ENCODE results near the gene EFHB. TPM values are rescaled to one million over a fixed set of nuclear protein-coding genes. Genes with fewer than 3 reads are reported as not detected.

The EFHB gene
- total RNA-seq, 1 experiment from 2014 or later, result not detected

GRCh38 chr3:19931767-19932188, 2.2 kb downstream of the EFHB start:
- no peaks in the 10 kb centered on the region for H3K36me3 ChIP-seq (ENCODE audit: low read depth, low read length)
- CTCF ChIA-PET, result no interaction called here
- peaks cover 17% of the 10 kb centered on the region for H3K4me1 ChIP-seq (ENCODE audit: insufficient read depth, low read length)
- no peak overlapping the region for H3K4me3 ChIP-seq (ENCODE audit: low read length)
- H3K79me2 ChIP-seq (ENCODE audit: low read length), result no peaks in the 10 kb centered on the region
- peak overlapping the region; percentile 35; the same call in 1 of the 2 replicates for H3K4me2 ChIP-seq (ENCODE audit: low read length)
- no peaks in the 10 kb centered on the region for H3K9me3 ChIP-seq (ENCODE audit: low read length)
- TF ChIP-seq, protein P1, sequence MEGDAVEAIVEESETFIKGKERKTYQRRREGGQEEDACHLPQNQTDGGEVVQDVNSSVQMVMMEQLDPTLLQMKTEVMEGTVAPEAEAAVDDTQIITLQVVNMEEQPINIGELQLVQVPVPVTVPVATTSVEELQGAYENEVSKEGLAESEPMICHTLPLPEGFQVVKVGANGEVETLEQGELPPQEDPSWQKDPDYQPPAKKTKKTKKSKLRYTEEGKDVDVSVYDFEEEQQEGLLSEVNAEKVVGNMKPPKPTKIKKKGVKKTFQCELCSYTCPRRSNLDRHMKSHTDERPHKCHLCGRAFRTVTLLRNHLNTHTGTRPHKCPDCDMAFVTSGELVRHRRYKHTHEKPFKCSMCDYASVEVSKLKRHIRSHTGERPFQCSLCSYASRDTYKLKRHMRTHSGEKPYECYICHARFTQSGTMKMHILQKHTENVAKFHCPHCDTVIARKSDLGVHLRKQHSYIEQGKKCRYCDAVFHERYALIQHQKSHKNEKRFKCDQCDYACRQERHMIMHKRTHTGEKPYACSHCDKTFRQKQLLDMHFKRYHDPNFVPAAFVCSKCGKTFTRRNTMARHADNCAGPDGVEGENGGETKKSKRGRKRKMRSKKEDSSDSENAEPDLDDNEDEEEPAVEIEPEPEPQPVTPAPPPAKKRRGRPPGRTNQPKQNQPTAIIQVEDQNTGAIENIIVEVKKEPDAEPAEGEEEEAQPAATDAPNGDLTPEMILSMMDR (conservative IDR thresholded peaks at IDR 0.05; ENCODE audit: low read depth, low read length), result no peak
- TF ChIP-seq EZH2 (IDR thresholded peaks at IDR 0.05; ENCODE audit: low read length, unreplicated experiment), result no peak
- TF ChIP-seq EZH2phosphoT487 (IDR thresholded peaks at IDR 0.05; ENCODE audit: borderline replicate concordance, low read length), result no peak
- no peaks in the 10 kb centered on the region for H3F3A ChIP-seq (ENCODE audit: low read length, unreplicated experiment)
- H3K27ac ChIP-seq (ENCODE audit: low read length), result peak overlapping the region; percentile 65
- ATAC-seq, result peak; percentile 88
- no peaks in the 10 kb centered on the region for H4K20me1 ChIP-seq (ENCODE audit: low read length)
- peak; percentile 80 for DNase-seq
- no peaks in the 10 kb centered on the region for H3K9me2 ChIP-seq (replicated peaks; ENCODE audit: low read length)
- POLR2A ChIA-PET (ENCODE audit: unreplicated experiment), result no interaction called here
- no TSS peak for BruUV-seq (replicated peaks)
- intact Hi-C loops (cut with micrococcal nuclease), result no loop called here
- no peaks in the 10 kb centered on the region for H3K27me3 ChIP-seq (ENCODE audit: low read length)
- no peak overlapping the region for H3K9ac ChIP-seq (ENCODE audit: low read length)
- no peak overlapping the region for H2AFZ ChIP-seq (ENCODE audit: low read length)

GRCh38 chr3:19931180-19931692, 2.8 kb downstream of the EFHB start:
- Histone ChIP-seq H3K4me1 (ENCODE audit: insufficient read depth, low read length) (peaks cover 17% of the 10 kb centered on the region), H3K27ac (ENCODE audit: low read length) (peak overlapping the region; percentile 65), H3K79me2 (ENCODE audit: low read length) (no peaks in the 10 kb centered on the region), H3K27me3 (ENCODE audit: low read length) (no peaks in the 10 kb centered on the region), H3K9me3 (ENCODE audit: low read length) (no peaks in the 10 kb centered on the region), H2AFZ (ENCODE audit: low read length) (peak overlapping the region; percentile 25; the same call in 1 of the 2 replicates), H3F3A (ENCODE audit: low read length, unreplicated experiment) (no peaks in the 10 kb centered on the region), H3K9ac (ENCODE audit: low read length) (no peak overlapping the region), H3K36me3 (ENCODE audit: low read depth, low read length) (no peaks in the 10 kb centered on the region), H3K4me3 (ENCODE audit: low read length) (no peak overlapping the region), H3K9me2 (replicated peaks; ENCODE audit: low read length) (no peaks in the 10 kb centered on the region), H4K20me1 (ENCODE audit: low read length) (no peaks in the 10 kb centered on the region), H3K4me2 (ENCODE audit: low read length) (0 out of 2 replicates have a peak overlapping the region, but pooled peaks have one; percentile 35)
- POLR2A ChIA-PET (ENCODE audit: unreplicated experiment), result no interaction called here
- CTCF ChIA-PET, result no interaction called here
- TF ChIP-seq EZH2 (IDR thresholded peaks at IDR 0.05; ENCODE audit: low read length, unreplicated experiment), result no peak
- TF ChIP-seq, protein P1 (conservative IDR thresholded peaks at IDR 0.05; ENCODE audit: low read depth, low read length), result no peak
- TF ChIP-seq EZH2phosphoT487 (IDR thresholded peaks at IDR 0.05; ENCODE audit: borderline replicate concordance, low read length), result no peak
- DNase-seq (no peak), ATAC-seq (no peak)
- intact Hi-C loops (cut with micrococcal nuclease), result no loop called here
- BruUV-seq (replicated peaks), result no TSS peak

- TF ChIP-seq EZH2phosphoT487 (IDR thresholded peaks at IDR 0.05; ENCODE audit: borderline replicate concordance, low read length) (no peak), EZH2 (IDR thresholded peaks at IDR 0.05; ENCODE audit: low read length, unreplicated experiment) (no peak)
- TF ChIP-seq, protein P1 (conservative IDR thresholded peaks at IDR 0.05; ENCODE audit: low read depth, low read length), result no peak
- no TSS peak for BruUV-seq (replicated peaks)
- Histone ChIP-seq H3K4me2 (ENCODE audit: low read length) (no peak overlapping the region), H3K27ac (ENCODE audit: low read length) (no peak overlapping the region), H3K4me1 (ENCODE audit: insufficient read depth, low read length) (no peaks in the 10 kb centered on the region), H3K9me2 (replicated peaks; ENCODE audit: low read length) (no peaks in the 10 kb centered on the region), H3K9ac (ENCODE audit: low read length) (no peak overlapping the region), H3K27me3 (ENCODE audit: low read length) (no peaks in the 10 kb centered on the region), H2AFZ (ENCODE audit: low read length) (no peak overlapping the region), H3K9me3 (ENCODE audit: low read length) (no peaks in the 10 kb centered on the region), H3K36me3 (ENCODE audit: low read depth, low read length) (no peaks in the 10 kb centered on the region), H3K4me3 (ENCODE audit: low read length) (no peak overlapping the region), H4K20me1 (ENCODE audit: low read length) (no peaks in the 10 kb centered on the region), H3K79me2 (ENCODE audit: low read length) (no peaks in the 10 kb centered on the region), H3F3A (ENCODE audit: low read length, unreplicated experiment) (no peaks in the 10 kb centered on the region)
- DNase-seq (no peak), ATAC-seq (peak; percentile 38; the same call in 1 of the 2 replicates)
- ChIA-PET POLR2A (ENCODE audit: unreplicated experiment) (no interaction called here), CTCF (no interaction called here)
- intact Hi-C loops (cut with micrococcal nuclease), result no loop called here
Measured at GRCh38 chr3:19920401-19921080, 13.5 kb downstream of the EFHB start.

All from PC-3 (cell line).